Activated CD4-positive, alpha-beta memory T cell treated with anti-CD3 and anti-CD28 coated beads for 36 hours (primary cell): ENCODE results near the gene RPL7L1. TPM values are rescaled to one million over a fixed set of nuclear protein-coding genes. Genes with fewer than 3 reads are reported as not detected.

Source experiments
- CTCF ChIA-PET: fragments of 350-600 bp; sonication (Branson Sonifier 250); formaldehyde crosslinking; loops from one replicate; lab custom pipeline; 2021; ENCODE audit warnings: antibody characterized with exemption, inconsistent platforms; lab: Charles Lee
- POLR2A ChIA-PET: fragments of 350-600 bp; sonication (Branson Sonifier 250); formaldehyde crosslinking; loops from one replicate; lab custom pipeline; 2021; ENCODE audit warnings: antibody characterized with exemption; lab: Charles Lee
- DNase-seq: peaks from one replicate; pipeline ENCODE4 v3.0.0-alpha.2; 2020
- H3K27ac Mint-ChIP-seq: one replicate; pipeline ENCODE4 v1.8.0; 2021; ENCODE audit warnings: mixed read lengths
- H3K27me3 Mint-ChIP-seq: one replicate; pipeline ENCODE4 v1.8.0; 2021; ENCODE audit warnings: mixed read lengths
- H3K36me3 Mint-ChIP-seq: one replicate; pipeline ENCODE4 v1.8.0; 2021; ENCODE audit warnings: mixed read lengths
- H3K4me1 Mint-ChIP-seq: one replicate; pipeline ENCODE4 v1.8.0; 2021; ENCODE audit warnings: low read depth, mixed read lengths
- H3K4me3 Mint-ChIP-seq: one replicate; pipeline ENCODE4 v1.8.0; 2021; ENCODE audit warnings: mild to moderate bottlenecking, mixed read lengths
- H3K9me3 Mint-ChIP-seq: one replicate; pipeline ENCODE4 v1.8.0; 2021; ENCODE audit warnings: mixed read lengths
- intact Hi-C: fragments of 100-400 bp; cut with micrococcal nuclease; formaldehyde crosslinking; loops from one replicate; pipeline ENCODE4 v1.15.1; 2023
- total RNA-seq, 2 experiments: library from RNA; stranded (reverse); gene quantifications; one replicate each; pipeline ENCODE4 v1.2.3, GENCODE V29; 2021

RPL7L1 gene
- total RNA-seq, 2 experiments from 2014 or later, result 111 to 117 TPM

DNA sequence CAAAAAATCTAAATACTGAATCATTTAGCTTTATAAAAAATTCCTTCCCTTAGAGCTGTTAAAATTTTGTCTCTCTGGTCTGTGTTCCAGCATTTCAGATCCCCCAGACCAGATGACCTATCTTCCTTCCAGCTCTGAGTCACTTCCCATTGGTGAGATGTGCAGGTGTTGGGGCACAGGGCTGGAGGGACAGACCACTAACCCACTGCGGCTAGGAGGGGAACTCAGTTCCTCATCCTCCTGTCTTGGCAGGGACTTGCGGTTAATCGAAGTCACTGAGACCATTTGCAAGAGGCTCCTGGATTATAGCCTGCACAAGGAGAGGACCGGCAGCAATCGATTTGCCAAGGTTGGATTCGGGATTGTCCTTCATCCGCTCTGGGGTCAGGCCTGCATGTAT is 55.9 kb downstream of the RPL7L1 start:
- peaks cover 41% of the 10 kb centered on the region for H3K36me3 Mint-ChIP-seq
- H3K27me3 Mint-ChIP-seq, result no peaks in the 10 kb centered on the region
- H3K27ac Mint-ChIP-seq, result no peak overlapping the region
- H3K4me1 Mint-ChIP-seq, result peaks cover 35% of the 10 kb centered on the region
- H3K9me3 Mint-ChIP-seq, result no peaks in the 10 kb centered on the region
- ChIA-PET POLR2A (no interaction called here), CTCF (interaction anchor here (1.0 kb wide), 1 partner anchor 208 kb away, joined by 4 read pairs; no protein-coding TSS in a partner anchor)
- DNase-seq, result no peak
- intact Hi-C loops, result no loop called here
- H3K4me3 Mint-ChIP-seq, result no peak overlapping the region

DNA sequence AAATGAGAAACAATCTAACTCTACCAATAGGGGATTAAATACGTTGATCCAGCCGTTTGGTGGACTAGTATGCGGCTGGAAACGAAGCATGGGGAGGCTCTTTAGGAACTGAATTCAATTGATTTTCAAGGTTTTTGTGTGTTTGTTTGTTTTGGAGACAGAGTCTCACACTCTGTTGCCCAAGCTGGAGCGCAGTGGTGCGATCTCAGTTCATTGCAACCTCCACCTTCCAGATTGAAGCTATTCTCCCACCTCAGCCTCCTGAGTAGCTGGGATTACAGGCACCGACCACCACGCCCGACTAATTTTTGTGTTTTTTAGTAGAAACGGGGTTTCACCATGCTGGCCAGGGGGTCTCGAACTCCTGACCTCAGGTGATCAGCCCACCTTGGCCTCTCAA is 57.0 kb downstream of the RPL7L1 start:
- ChIA-PET POLR2A (interaction anchor here (1.3 kb wide), 1 partner anchor 77 kb away, joined by 3 read pairs; the partner anchor contains the start of gene MEA1), CTCF (no interaction called here)
- intact Hi-C loops, result no loop called here
- no peaks in the 10 kb centered on the region for H3K9me3 Mint-ChIP-seq
- H3K27me3 Mint-ChIP-seq, result no peaks in the 10 kb centered on the region
- H3K4me1 Mint-ChIP-seq, result peaks cover 25% of the 10 kb centered on the region
- no peak overlapping the region for H3K27ac Mint-ChIP-seq
- no peak for DNase-seq
- H3K4me3 Mint-ChIP-seq, result no peak overlapping the region
- peaks cover 42% of the 10 kb centered on the region for H3K36me3 Mint-ChIP-seq

DNA sequence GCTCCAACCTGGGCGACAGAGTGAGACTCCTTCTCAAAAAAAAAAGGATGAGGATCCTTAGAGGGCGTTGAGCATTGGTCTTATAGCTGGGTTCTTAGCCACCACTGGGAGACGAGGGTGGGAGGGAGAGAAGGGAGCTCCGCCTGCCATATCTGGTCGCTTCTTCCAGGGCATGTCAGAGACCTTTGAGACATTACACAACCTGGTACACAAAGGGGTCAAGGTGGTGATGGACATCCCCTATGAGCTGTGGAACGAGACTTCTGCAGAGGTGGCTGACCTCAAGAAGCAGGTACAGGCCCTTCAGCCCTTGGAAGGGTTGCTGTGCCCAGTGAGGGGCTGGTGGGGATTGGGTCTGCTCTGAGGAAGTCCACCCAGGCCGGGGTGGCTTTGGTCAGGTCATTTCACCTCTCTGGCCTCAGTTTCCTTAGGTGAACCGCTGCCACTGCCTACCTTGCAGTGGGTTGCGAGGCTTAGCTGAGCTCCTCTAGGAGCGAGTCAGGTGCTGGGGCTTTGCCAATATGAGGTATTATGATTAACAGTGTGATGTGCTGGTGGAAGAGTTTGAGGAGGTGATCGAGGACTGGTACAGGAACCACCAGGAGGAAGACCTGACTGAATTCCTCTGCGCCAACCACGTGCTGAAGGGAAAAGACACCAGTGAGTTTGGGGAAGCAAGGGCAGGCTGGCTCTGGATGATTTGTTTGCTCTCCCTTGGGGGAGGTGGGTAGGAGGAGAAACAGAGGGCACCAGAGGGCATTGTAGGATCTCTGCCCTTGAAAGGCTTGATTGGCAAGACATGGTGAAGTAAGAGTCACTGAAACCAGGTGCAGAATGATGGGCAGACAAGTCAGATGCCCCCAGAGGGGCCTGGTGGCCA is 58.4 kb downstream of the RPL7L1 start:
- POLR2A ChIA-PET, result interaction anchor here (0.6 to 1.6 kb wide), 4 partner anchors 9 to 268 kb away, joined by 3 to 4 read pairs (median 4); partner anchors contain the start of genes CNPY3 and MEA1
- H3K27ac Mint-ChIP-seq, result no peak overlapping the region

DNA sequence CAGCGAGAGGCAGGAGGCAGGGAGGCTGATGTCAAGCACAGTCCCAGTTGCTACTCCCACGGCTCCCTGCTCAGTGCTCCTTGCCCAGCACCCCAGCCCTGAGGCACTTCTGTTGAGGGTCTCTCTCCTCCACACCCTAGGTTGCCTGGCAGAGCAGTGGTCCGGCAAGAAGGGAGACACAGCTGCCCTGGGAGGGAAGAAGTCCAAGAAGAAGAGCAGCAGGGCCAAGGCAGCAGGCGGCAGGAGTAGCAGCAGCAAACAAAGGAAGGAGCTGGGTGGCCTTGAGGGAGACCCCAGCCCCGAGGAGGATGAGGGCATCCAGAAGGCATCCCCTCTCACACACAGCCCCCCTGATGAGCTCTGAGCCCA is 59.0 kb downstream of the RPL7L1 start:
- intact Hi-C loops, result no loop called here
- DNase-seq, result no peak
- H3K4me3 Mint-ChIP-seq, result no peak overlapping the region
- no peaks in the 10 kb centered on the region for H3K9me3 Mint-ChIP-seq
- H3K36me3 Mint-ChIP-seq, result peaks cover 29% of the 10 kb centered on the region
- H3K27me3 Mint-ChIP-seq, result no peaks in the 10 kb centered on the region
- H3K27ac Mint-ChIP-seq, result no peak overlapping the region
- CTCF ChIA-PET, result interaction anchor here (0.9 kb wide), 1 partner anchor 205 kb away, joined by 3 read pairs; no protein-coding TSS in a partner anchor
- POLR2A ChIA-PET, result interaction anchor here (0.6 to 1.6 kb wide), 2 partner anchors 10 to 57 kb away, joined by 4 read pairs; partner anchors contain the start of gene CNPY3
- peaks cover 7% of the 10 kb centered on the region for H3K4me1 Mint-ChIP-seq

More for the DNA sequence above, 58.4 kb downstream of the RPL7L1 start:
- Mint-ChIP-seq H3K4me3 (no peak overlapping the region), H3K27me3 (no peaks in the 10 kb centered on the region), H3K36me3 (peaks cover 31% of the 10 kb centered on the region), H3K9me3 (no peaks in the 10 kb centered on the region), H3K4me1 (peaks cover 13% of the 10 kb centered on the region)
- intact Hi-C loops, result no loop called here
- DNase-seq, result no peak
- CTCF ChIA-PET, result interaction anchor here (0.9 kb wide), 1 partner anchor 205 kb away, joined by 3 read pairs; no protein-coding TSS in a partner anchor

DNA sequence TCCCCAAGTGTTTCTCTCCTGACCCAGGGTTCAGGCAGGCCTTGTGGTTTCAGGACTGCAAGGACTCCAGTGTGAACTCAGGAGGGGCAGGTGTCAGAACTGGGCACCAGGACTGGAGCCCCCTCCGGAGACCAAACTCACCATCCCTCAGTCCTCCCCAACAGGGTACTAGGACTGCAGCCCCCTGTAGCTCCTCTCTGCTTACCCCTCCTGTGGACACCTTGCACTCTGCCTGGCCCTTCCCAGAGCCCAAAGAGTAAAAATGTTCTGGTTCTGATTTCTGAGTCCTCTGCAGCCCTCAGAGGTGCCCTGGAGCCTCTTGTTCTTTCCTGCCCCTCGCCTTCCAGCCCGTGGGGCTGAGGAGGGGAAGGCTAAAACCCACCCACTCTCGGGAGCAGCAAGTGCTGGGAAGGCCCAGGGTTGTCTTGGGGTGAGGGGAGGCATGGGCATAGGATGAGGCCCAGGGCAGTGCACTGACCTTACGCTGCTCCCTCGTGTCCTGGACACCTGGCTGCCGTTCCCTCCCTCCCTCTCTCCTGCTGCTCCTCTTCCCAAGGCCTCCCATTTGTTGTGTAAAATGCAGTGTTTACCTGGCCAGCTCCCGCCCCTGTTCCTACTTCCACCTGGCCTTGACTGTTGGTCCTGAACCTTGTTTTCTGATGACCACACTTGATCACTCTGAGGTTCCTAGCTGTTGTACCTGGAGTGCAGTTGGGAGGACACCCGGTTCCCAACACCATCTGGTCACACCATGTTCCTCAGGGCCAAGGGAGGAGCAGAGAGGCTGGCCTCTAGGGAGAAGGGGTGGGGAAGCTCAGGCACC is 59.8 kb downstream of the RPL7L1 start:
- no peak overlapping the region for H3K27ac Mint-ChIP-seq
- intact Hi-C loops, result no loop called here
- DNase-seq, result no peak
- H3K9me3 Mint-ChIP-seq, result no peaks in the 10 kb centered on the region
- ChIA-PET CTCF (interaction anchor here (0.9 kb wide), 1 partner anchor 205 kb away, joined by 3 read pairs; no protein-coding TSS in a partner anchor), POLR2A (interaction anchor here (1.2 kb wide), 1 partner anchor 10 kb away, joined by 3 read pairs; the partner anchor contains the start of gene CNPY3)
- no peaks in the 10 kb centered on the region for H3K27me3 Mint-ChIP-seq
- peaks cover 31% of the 10 kb centered on the region for H3K36me3 Mint-ChIP-seq
- H3K4me1 Mint-ChIP-seq, result peaks cover 5% of the 10 kb centered on the region
- no peak overlapping the region for H3K4me3 Mint-ChIP-seq

Other genes with a start within 250 kb of the RPL7L1 start
- gene PRPH2, start 157.0 kb upstream of the RPL7L1 start, total RNA-seq, result not detected
- gene TBCC, start 133.5 kb upstream of the RPL7L1 start, total RNA-seq, result 10 to 100 TPM; 17.3 TPM
- gene BICRAL, start 97.6 kb upstream of the RPL7L1 start, total RNA-seq, result 10 to 100 TPM; 12.0 to 12.1 TPM
- not detected for gene PTCRA, start 36.4 kb downstream of the RPL7L1 start, total RNA-seq
- 10 to 100 TPM; 32.2 to 37.6 TPM for gene CNPY3, start 49.9 kb downstream of the RPL7L1 start, total RNA-seq
- not detected for gene GNMT, start 81.1 kb downstream of the RPL7L1 start, total RNA-seq
- gene PEX6, start 99.6 kb downstream of the RPL7L1 start, total RNA-seq, result 10 to 100 TPM; 25.6 to 26.4 TPM
- 10 to 100 TPM; 59.1 to 60.2 TPM for gene PPP2R5D, start 105.0 kb downstream of the RPL7L1 start, total RNA-seq
- 10 to 100 TPM; 90.2 to 94.4 TPM for gene MEA1, start 134.3 kb downstream of the RPL7L1 start, total RNA-seq
- 10 to 100 TPM; 48.1 to 52.3 TPM for gene KLHDC3, start 134.6 kb downstream of the RPL7L1 start, total RNA-seq
- 10 to 100 TPM; 54.0 to 55.6 TPM for gene RRP36, start 142.0 kb downstream of the RPL7L1 start, total RNA-seq
- 10 to 100 TPM; 23.2 to 23.8 TPM for gene CUL7, start 174.2 kb downstream of the RPL7L1 start, total RNA-seq
- 10 to 100 TPM; 91.0 to 95.4 TPM for gene MRPL2, start 179.8 kb downstream of the RPL7L1 start, total RNA-seq
- 10 to 100 TPM; 11.0 to 11.9 TPM for gene KLC4, start 180.0 kb downstream of the RPL7L1 start, total RNA-seq
- gene PTK7, start 196.7 kb downstream of the RPL7L1 start, total RNA-seq, result 1 to 10 TPM; 1.3 to 1.5 TPM